Astrocyte (in vitro differentiated cells and primary cell): Measurements from ENCODE around the gene TPRG1. TPM values are rescaled to one million over a fixed set of nuclear protein-coding genes. Genes with fewer than 3 reads are reported as not detected.

Experiments used
- DNase-seq: peaks from one replicate; pipeline ENCODE4 v3.0.0-alpha.2; 2010; ENCODE audit warnings: low read depth
- FAIRE-seq: peaks from 2 replicates; lab custom pipeline; 2011; peaks lifted over from hg19 to GRCh38; lab: Jason Lieb, UNC
- H2AFZ ChIP-seq: 2 replicates; pipeline ENCODE4 v1.6.0; 2012; ENCODE audit warnings: low read depth, low read length, inconsistent platforms
- H3K27ac ChIP-seq: 2 replicates; pipeline ENCODE4 v1.5.1; 2011; ENCODE audit warnings: low read depth, low read length, inconsistent platforms
- H3K27me3 ChIP-seq: 2 replicates; pipeline ENCODE4 v1.6.0; 2011; ENCODE audit warnings: low read length, inconsistent platforms; ENCODE audit not compliant: insufficient read depth
- H3K36me3 ChIP-seq: 2 replicates; pipeline ENCODE4 v1.5.1; 2011; ENCODE audit warnings: low read length, inconsistent platforms; ENCODE audit not compliant: insufficient read depth
- H3K4me1 ChIP-seq: 2 replicates; pipeline ENCODE4 v1.5.1; 2011; ENCODE audit warnings: low read length, inconsistent platforms; ENCODE audit not compliant: insufficient read depth
- H3K4me2 ChIP-seq: 2 replicates; pipeline ENCODE4 v1.6.0; 2012; ENCODE audit warnings: low read length, inconsistent platforms
- H3K4me3 ChIP-seq: 2 replicates; pipeline ENCODE4 v1.5.1; 2011; ENCODE audit warnings: low read depth, mild to moderate bottlenecking, low read length, inconsistent platforms; ENCODE audit not compliant: insufficient read depth
- H3K79me2 ChIP-seq: 2 replicates; pipeline ENCODE4 v1.6.0; 2012; ENCODE audit warnings: mild to moderate bottlenecking, low read length, inconsistent platforms; ENCODE audit not compliant: insufficient read depth
- H3K9ac ChIP-seq: 2 replicates; pipeline ENCODE4 v1.6.0; 2012; ENCODE audit warnings: mild to moderate bottlenecking, low read length, inconsistent platforms
- H3K9me3 ChIP-seq: 2 replicates; pipeline ENCODE4 v1.5.1; 2012; ENCODE audit warnings: low read depth, mild to moderate bottlenecking, low read length, inconsistent platforms; ENCODE audit not compliant: insufficient read depth
- H4K20me1 ChIP-seq: 2 replicates; pipeline ENCODE4 v1.6.0; 2012; ENCODE audit warnings: low read length, inconsistent platforms; ENCODE audit not compliant: insufficient read depth
- H3K27ac Mint-ChIP-seq: one replicate; pipeline ENCODE4 v1.8.0; 2021; ENCODE audit warnings: mild to moderate bottlenecking, mixed read lengths; ENCODE audit not compliant: unreplicated experiment
- H3K27me3 Mint-ChIP-seq: one replicate; pipeline ENCODE4 v1.8.0; 2021; ENCODE audit warnings: low read depth, mixed read lengths; ENCODE audit not compliant: unreplicated experiment
- H3K36me3 Mint-ChIP-seq: one replicate; pipeline ENCODE4 v1.8.0; 2021; ENCODE audit warnings: low read depth, mixed read lengths; ENCODE audit not compliant: unreplicated experiment
- H3K4me1 Mint-ChIP-seq: one replicate; pipeline ENCODE4 v1.8.0; 2021; ENCODE audit warnings: low read depth, mixed read lengths; ENCODE audit not compliant: unreplicated experiment
- H3K4me3 Mint-ChIP-seq: one replicate; pipeline ENCODE4 v1.8.0; 2021; ENCODE audit warnings: mild to moderate bottlenecking, moderate library complexity, mixed read lengths; ENCODE audit not compliant: unreplicated experiment
- H3K9me3 Mint-ChIP-seq: one replicate; pipeline ENCODE4 v1.8.0; 2021; ENCODE audit warnings: mild to moderate bottlenecking, mixed read lengths; ENCODE audit not compliant: unreplicated experiment
- CTCF ChIP-seq: IDR thresholded peaks from 2 replicates; pipeline ENCODE4 v1.5.1; 2011; ENCODE audit warnings: low read depth, mild to moderate bottlenecking, inconsistent platforms, low read length, moderate library complexity; ENCODE audit not compliant: insufficient read depth
- EZH2 ChIP-seq: IDR thresholded peaks from 2 replicates; pipeline ENCODE4 v1.6.1; 2012; ENCODE audit warnings: mild to moderate bottlenecking, low read length, inconsistent platforms; ENCODE audit not compliant: insufficient read depth
- total RNA-seq: library from RNA; stranded (reverse); gene quantifications from 2 replicates; pipeline ENCODE4 v1.2.1, GENCODE V29; 2021

TPRG1 gene
- total RNA-seq, 1 donor from 2014 or later, result 1.1 TPM

- Histone ChIP-seq H3K4me3 (no peak overlapping the region), H2AFZ (no peak overlapping the region), H3K27ac (no peak overlapping the region), H3K9me3 (no peaks in the 10 kb centered on the region), H4K20me1 (no peaks in the 10 kb centered on the region), H3K36me3 (no peaks in the 10 kb centered on the region), H3K4me1 (no peaks in the 10 kb centered on the region), H3K4me2 (no peak overlapping the region), H3K9ac (no peak overlapping the region), H3K27me3 (peaks cover 3% of the 10 kb centered on the region), H3K79me2 (no peaks in the 10 kb centered on the region)
- Mint-ChIP-seq H3K4me3 (no peak overlapping the region), H3K4me1 (no peaks in the 10 kb centered on the region), H3K27me3 (peaks cover 4% of the 10 kb centered on the region), H3K36me3 (no peaks in the 10 kb centered on the region), H3K27ac (no peak overlapping the region), H3K9me3 (no peaks in the 10 kb centered on the region)
- TF ChIP-seq EZH2 (no peak), CTCF (no peak)
- FAIRE-seq (no peak), DNase-seq (no peak)
Measured at GRCh38 chr3:189288348-189289235, 116.8 kb downstream of the TPRG1 start.

GRCh38 chr3:189289251-189289650 lies 117.5 kb downstream of the TPRG1 start:
- Histone ChIP-seq H3K79me2 (no peaks in the 10 kb centered on the region), H3K27ac (no peak overlapping the region), H3K4me1 (no peaks in the 10 kb centered on the region), H3K4me3 (no peak overlapping the region), H2AFZ (no peak overlapping the region), H3K27me3 (peaks cover 3% of the 10 kb centered on the region), H3K9ac (no peak overlapping the region), H4K20me1 (no peaks in the 10 kb centered on the region), H3K4me2 (no peak overlapping the region), H3K36me3 (no peaks in the 10 kb centered on the region), H3K9me3 (no peaks in the 10 kb centered on the region)
- FAIRE-seq, result no peak
- H3K4me1 Mint-ChIP-seq, result no peaks in the 10 kb centered on the region
- DNase-seq, result no peak
- H3K27ac Mint-ChIP-seq, result no peak overlapping the region
- no peak for TF ChIP-seq EZH2
- TF ChIP-seq CTCF, result no peak
- no peaks in the 10 kb centered on the region for H3K36me3 Mint-ChIP-seq
- no peak overlapping the region for H3K4me3 Mint-ChIP-seq
- H3K9me3 Mint-ChIP-seq, result no peaks in the 10 kb centered on the region
- H3K27me3 Mint-ChIP-seq, result peaks cover 4% of the 10 kb centered on the region
